Neural progenitor cell (in vitro differentiated cells): ENCODE results near the gene NDRG3.

Source experiments
- EZH2 ChIP-seq: fragments of 200-600 bp; sonication (generic); IDR thresholded peaks from 2 replicates; pipeline ENCODE4 v1.6.1; 2017; ENCODE audit warnings: antibody characterized with exemption, mild to moderate bottlenecking, moderate library complexity
- TF ChIP-seq, protein P1 (sequence below): fragments of 200-600 bp; sonication (generic); IDR thresholded peaks from 2 replicates; pipeline ENCODE4 v1.5.1; 2017; ENCODE audit warnings: antibody characterized with exemption, mild to moderate bottlenecking

DNA sequence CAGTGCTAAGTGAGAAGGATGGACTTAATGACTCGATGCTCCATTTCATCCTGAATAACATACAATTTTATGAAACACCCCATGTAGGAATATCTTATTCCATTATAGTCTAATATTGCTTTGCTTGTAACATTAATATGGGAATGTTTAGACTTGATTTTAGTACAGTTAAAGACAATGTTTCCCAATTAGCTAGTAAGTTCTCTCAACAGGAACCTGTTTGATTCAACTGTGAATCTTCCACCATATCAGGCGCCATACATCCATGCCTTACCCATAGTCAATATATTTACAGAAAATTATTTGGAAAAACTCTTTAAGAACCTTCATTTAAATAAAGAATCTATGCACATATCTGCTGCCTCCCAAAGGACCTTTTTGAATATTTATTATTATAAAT, 3.3 kb downstream of the NDRG3 start:
- TF ChIP-seq, protein P1, sequence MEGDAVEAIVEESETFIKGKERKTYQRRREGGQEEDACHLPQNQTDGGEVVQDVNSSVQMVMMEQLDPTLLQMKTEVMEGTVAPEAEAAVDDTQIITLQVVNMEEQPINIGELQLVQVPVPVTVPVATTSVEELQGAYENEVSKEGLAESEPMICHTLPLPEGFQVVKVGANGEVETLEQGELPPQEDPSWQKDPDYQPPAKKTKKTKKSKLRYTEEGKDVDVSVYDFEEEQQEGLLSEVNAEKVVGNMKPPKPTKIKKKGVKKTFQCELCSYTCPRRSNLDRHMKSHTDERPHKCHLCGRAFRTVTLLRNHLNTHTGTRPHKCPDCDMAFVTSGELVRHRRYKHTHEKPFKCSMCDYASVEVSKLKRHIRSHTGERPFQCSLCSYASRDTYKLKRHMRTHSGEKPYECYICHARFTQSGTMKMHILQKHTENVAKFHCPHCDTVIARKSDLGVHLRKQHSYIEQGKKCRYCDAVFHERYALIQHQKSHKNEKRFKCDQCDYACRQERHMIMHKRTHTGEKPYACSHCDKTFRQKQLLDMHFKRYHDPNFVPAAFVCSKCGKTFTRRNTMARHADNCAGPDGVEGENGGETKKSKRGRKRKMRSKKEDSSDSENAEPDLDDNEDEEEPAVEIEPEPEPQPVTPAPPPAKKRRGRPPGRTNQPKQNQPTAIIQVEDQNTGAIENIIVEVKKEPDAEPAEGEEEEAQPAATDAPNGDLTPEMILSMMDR, result no peak
- TF ChIP-seq EZH2, result no peak
